ENCODE data around the gene ASF1B. TPM values are rescaled to one million over a fixed set of nuclear protein-coding genes. Genes with fewer than 3 reads are reported as not detected.

ASF1B gene
- total and polyA plus RNA-seq, 4 donors: 2.7 to 11.5 (median 8.6) TPM

DNA sequence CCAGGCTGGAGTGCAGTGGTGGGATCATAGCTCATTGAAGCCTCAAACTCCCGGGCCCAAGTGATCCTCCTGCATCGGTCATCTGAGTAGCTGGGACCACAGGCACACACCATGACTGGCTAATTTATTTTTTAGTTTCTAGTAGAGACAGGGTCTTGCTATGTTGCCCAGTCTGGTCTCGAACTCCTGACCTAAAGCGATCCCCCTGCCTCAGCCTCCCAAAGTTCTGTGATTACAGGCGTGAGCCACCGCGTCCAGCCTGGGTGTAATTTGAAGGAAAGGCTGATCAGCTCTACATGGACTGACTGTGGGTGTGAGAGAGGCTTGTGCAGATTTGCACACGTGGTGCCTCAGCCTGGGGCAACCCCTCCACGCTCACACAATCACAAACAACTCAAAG is 38.5 kb upstream of the ASF1B start:
- Histone ChIP-seq H3K27me3 (ENCODE audit: control insufficient read depth, insufficient read depth, low read length) (no peaks in the 10 kb centered on the region), H3K27ac (ENCODE audit: low read depth, low read length) (no peak overlapping the region), H3K9me3 (ENCODE audit: control insufficient read depth, insufficient read depth, low read length) (no peaks in the 10 kb centered on the region), H3K4me1 (ENCODE audit: control insufficient read depth, insufficient read depth, low read length) (peaks cover 4% of the 10 kb centered on the region), H3K4me3 (ENCODE audit: low read depth, low read length) (no peak overlapping the region), H3K36me3 (ENCODE audit: control insufficient read depth, insufficient read depth, low read length) (peaks cover 85% of the 10 kb centered on the region)
- no peak for DNase-seq (ENCODE audit: low read depth in 4 of 6, low spot score in 6 of 6)
- 100% methylated on average over 1 of the region's 9 CpGs for WGBS (ENCODE audit: insufficient coverage)

DNA sequence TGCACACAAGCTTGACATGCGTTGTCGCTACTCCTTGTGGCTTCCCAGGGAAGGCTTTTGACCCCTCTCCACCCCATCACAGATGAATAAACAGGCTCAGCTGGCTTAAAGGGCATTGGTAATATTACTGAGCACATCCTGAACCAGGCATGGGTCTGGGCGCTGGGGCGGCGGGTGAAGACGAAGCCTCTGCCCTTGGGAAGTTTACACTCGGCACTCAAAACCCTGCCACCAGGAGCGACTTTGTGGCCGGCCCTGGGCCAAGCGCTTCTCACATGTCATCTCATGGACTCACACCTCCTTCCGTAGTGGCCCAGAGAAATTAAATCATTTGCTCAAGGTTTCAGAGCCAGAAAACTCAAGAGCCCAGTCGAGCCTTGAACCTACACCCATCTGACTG is 32.6 kb upstream of the ASF1B start:
- WGBS (ENCODE audit: insufficient coverage): 92% methylated on average over 12 of the region's 12 CpGs
- Histone ChIP-seq H3K4me1 (ENCODE audit: control insufficient read depth, insufficient read depth, low read length) (peaks cover 26% of the 10 kb centered on the region), H3K36me3 (ENCODE audit: control insufficient read depth, insufficient read depth, low read length) (peaks cover 95% of the 10 kb centered on the region), H3K27me3 (ENCODE audit: control insufficient read depth, insufficient read depth, low read length) (no peaks in the 10 kb centered on the region), H3K4me3 (ENCODE audit: low read depth, low read length) (no peak overlapping the region), H3K27ac (ENCODE audit: low read depth, low read length) (no peak overlapping the region), H3K9me3 (ENCODE audit: control insufficient read depth, insufficient read depth, low read length) (no peaks in the 10 kb centered on the region)
- DNase-seq (ENCODE audit: low read depth in 4 of 6, low spot score in 6 of 6): no peak

DNA sequence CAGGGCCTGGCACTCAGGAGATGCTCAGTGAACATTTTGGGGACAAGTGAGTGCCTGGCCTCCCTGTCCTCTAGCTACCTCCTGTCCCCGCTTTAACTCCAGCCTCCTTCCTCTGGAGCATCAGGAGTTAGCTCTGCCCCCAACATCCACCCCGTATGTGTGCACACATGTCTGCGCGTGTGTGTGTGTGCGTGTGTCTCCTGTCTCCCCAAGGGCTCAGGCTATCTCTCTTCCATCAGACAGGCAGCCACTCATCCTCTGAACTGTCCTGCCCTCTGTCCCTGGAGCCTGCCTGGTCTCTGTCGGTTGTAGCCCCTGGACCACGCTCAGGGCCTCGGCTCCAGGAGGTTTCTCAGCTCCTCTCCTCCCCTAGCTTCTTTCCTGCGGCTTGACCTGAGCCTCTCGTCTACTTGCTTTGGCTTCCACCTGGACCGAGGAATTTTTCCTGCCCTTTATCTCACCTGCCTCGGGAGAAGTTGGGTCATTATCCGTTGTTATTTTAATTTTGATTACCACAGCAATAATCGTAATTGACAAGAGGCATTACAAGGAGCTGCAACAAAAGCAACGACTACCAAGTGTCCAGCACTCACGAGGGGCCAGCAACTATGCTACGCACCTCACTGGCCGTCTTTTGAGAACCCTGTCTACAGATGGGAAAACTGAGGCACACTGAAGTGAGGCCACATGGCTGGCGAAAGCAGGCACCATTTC is 32.0 kb upstream of the ASF1B start:
- DNase-seq (ENCODE audit: low read depth in 4 of 6, low spot score in 6 of 6): no peak
- 85% methylated on average over 17 of the region's 19 CpGs for WGBS (ENCODE audit: insufficient coverage)
- H3K9me3 ChIP-seq (ENCODE audit: control insufficient read depth, insufficient read depth, low read length): no peaks in the 10 kb centered on the region
- peaks cover 94% of the 10 kb centered on the region for H3K36me3 ChIP-seq (ENCODE audit: control insufficient read depth, insufficient read depth, low read length)
- H3K27ac ChIP-seq (ENCODE audit: low read depth, low read length): no peak overlapping the region
- no peaks in the 10 kb centered on the region for H3K27me3 ChIP-seq (ENCODE audit: control insufficient read depth, insufficient read depth, low read length)
- H3K4me1 ChIP-seq (ENCODE audit: control insufficient read depth, insufficient read depth, low read length): peaks cover 27% of the 10 kb centered on the region
- H3K4me3 ChIP-seq (ENCODE audit: low read depth, low read length): no peak overlapping the region

DNA sequence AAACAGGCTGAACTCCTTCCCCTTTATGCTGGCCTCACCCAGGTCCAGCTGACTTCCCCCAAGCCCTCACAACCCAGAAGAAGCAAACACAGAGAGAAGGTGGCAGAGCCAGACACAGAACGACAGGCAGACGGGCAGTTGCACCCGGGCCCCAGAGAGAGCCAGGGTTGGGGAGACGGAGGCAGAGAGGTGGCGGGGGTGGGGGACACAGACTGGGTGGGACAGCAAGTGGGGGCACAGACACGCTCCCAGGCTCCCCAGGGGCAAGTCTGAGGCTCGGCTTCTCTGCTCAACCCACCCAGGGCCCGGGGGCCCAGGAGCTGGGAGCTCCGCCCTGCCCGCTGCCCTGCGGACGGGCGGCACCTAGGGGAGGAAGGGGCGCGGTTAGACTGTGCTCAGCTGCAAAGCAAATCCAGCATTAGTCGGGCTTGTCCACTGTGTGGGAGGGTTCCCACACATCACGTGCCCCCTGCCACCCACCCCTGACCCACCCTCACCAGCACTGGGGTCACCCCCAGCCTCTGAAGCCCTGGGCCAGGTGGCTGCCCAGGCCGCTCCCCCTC is 31.3 kb upstream of the ASF1B start:
- Histone ChIP-seq H3K36me3 (ENCODE audit: control insufficient read depth, insufficient read depth, low read length) (peaks cover 97% of the 10 kb centered on the region), H3K27me3 (ENCODE audit: control insufficient read depth, insufficient read depth, low read length) (no peaks in the 10 kb centered on the region), H3K9me3 (ENCODE audit: control insufficient read depth, insufficient read depth, low read length) (no peaks in the 10 kb centered on the region), H3K27ac (ENCODE audit: low read depth, low read length) (no peak overlapping the region), H3K4me3 (ENCODE audit: low read depth, low read length) (no peak overlapping the region), H3K4me1 (ENCODE audit: control insufficient read depth, insufficient read depth, low read length) (peaks cover 27% of the 10 kb centered on the region)
- 51% methylated on average over 11 of the region's 18 CpGs for WGBS (ENCODE audit: insufficient coverage)
- DNase-seq (ENCODE audit: low read depth in 4 of 6, low spot score in 6 of 6): no peak

DNA sequence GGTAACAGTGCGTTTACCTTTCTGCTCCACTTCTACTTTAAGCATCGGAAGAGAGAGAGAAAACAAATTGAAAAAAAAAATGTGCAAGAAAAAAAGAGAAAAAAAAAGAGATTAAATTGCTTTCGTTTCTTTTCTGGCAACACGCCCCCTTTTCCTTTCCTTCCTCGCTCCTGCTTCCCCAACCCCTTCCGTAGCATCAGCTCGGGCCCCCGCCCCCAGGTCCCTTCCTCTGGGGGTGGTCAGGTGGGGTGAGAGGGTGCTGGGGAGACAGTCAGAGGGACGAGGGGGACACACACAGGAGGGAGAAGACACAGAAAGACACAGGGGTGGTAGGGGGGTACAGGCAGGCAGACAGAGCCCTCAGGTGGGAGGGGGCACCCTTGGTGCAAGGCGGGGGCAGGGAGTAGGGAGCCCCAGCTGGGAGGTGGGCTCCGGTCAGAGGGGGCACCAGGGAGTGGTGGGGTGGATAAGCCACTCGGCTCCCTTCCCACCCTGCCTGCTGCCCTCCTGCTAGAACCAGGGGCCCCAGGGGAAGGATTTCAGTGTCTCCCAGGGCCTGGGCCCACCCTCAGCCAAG is 30.7 kb upstream of the ASF1B start:
- Histone ChIP-seq H3K4me1 (ENCODE audit: control insufficient read depth, insufficient read depth, low read length) (peaks cover 27% of the 10 kb centered on the region), H3K27me3 (ENCODE audit: control insufficient read depth, insufficient read depth, low read length) (no peaks in the 10 kb centered on the region), H3K4me3 (ENCODE audit: low read depth, low read length) (no peak overlapping the region), H3K9me3 (ENCODE audit: control insufficient read depth, insufficient read depth, low read length) (no peaks in the 10 kb centered on the region), H3K27ac (ENCODE audit: low read depth, low read length) (no peak overlapping the region), H3K36me3 (ENCODE audit: control insufficient read depth, insufficient read depth, low read length) (peaks cover 97% of the 10 kb centered on the region)
- no peak for DNase-seq (ENCODE audit: low read depth in 4 of 6, low spot score in 6 of 6)
- 100% methylated on average over 1 of the region's 12 CpGs for WGBS (ENCODE audit: insufficient coverage)

DNA sequence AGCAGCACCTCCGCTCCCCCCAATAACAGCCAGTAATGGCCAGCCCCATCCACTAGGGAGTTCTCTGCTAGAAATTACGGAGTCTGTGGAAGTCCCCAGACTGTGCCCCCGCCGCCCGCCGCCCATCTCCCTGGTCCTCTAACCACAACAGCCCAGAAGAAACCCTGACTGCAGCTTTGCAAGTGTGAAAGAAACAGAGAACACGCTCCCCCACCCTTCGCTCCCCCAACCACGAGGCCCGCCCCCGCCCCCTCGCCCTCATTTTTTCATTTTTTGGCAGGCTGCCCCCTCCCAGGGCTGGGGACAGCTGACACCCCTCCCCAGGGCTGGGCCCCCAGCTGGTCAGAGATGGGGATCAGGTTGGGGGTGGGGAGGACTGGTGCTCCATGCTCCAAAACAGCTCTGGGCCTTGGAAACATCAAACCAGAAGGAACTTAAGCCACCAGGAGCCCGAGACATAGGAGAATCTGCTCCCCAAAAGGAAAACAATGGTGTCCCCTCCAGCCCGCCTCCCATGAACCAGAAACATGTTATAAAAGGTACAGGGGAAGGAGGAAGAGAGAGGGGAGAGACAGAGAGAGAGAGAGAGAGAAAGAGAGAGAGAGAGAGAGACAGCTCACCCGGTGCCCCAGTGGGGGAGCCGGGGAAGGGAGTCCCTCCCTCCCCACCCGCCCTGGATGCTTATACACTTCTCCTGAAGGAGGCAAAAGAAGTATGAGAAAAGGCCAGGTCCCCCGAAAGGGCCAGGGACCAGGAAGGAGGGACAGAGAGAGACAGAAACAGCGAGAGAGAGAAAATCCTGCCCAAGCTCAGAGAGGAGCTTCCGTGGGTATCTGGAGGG is 29.8 kb upstream of the ASF1B start:
- Histone ChIP-seq H3K36me3 (ENCODE audit: control insufficient read depth, insufficient read depth, low read length) (peaks cover 97% of the 10 kb centered on the region), H3K4me3 (ENCODE audit: low read depth, low read length) (no peak overlapping the region), H3K9me3 (ENCODE audit: control insufficient read depth, insufficient read depth, low read length) (no peaks in the 10 kb centered on the region), H3K27ac (ENCODE audit: low read depth, low read length) (peak overlapping the region; percentile 33), H3K27me3 (ENCODE audit: control insufficient read depth, insufficient read depth, low read length) (no peaks in the 10 kb centered on the region), H3K4me1 (ENCODE audit: control insufficient read depth, insufficient read depth, low read length) (peaks cover 27% of the 10 kb centered on the region)
- DNase-seq (ENCODE audit: low read depth in 4 of 6, low spot score in 6 of 6): peak in 1 of 6 donors; percentile 42
- 69% methylated on average over 8 of the region's 20 CpGs for WGBS (ENCODE audit: insufficient coverage)

DNA sequence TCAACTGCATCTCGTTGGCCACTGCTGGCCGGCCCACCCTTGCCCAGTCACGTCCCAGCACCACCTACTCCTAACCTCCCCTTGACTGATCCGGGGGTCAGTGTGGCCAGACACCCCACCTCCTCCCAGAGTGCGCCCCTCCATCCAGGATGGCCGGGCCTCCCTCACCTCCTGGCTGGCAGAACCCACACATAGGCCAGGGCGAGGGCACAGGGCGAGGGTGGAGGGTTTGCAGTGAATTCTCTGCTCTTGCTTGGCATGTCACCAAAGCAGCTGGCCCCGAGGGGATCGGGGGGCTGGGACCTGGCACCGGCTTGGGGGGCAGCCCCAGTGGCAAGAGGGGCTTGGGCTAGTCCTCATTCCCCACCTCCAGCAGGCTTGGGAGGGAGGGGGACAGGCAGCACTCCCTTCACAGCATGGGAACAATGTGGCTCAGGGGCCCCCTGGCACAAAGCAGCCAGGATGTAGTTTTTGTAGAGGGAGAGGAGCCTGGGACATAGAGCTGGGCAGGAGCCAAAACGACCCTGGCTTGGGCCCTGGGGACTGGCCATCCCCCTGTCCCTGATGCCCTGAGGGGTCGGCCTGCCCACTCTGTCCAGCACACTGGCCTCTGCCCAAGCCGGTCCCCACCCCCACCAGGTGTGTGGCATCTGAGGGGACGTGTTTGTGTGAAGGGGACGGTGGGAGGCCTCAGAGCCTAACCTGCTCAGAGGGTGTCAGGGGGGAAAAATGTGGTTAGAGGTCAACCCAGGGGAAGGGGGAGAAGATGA is 28.5 kb upstream of the ASF1B start:
- peaks cover 27% of the 10 kb centered on the region for H3K4me1 ChIP-seq (ENCODE audit: control insufficient read depth, insufficient read depth, low read length)
- no peaks in the 10 kb centered on the region for H3K9me3 ChIP-seq (ENCODE audit: control insufficient read depth, insufficient read depth, low read length)
- 65% methylated on average over 10 of the region's 16 CpGs for WGBS (ENCODE audit: insufficient coverage)
- DNase-seq (ENCODE audit: low read depth in 4 of 6, low spot score in 6 of 6): no peak
- no peak overlapping the region for H3K4me3 ChIP-seq (ENCODE audit: low read depth, low read length)
- H3K36me3 ChIP-seq (ENCODE audit: control insufficient read depth, insufficient read depth, low read length): peaks cover 98% of the 10 kb centered on the region
- H3K27ac ChIP-seq (ENCODE audit: low read depth, low read length): no peak overlapping the region
- no peaks in the 10 kb centered on the region for H3K27me3 ChIP-seq (ENCODE audit: control insufficient read depth, insufficient read depth, low read length)

DNA sequence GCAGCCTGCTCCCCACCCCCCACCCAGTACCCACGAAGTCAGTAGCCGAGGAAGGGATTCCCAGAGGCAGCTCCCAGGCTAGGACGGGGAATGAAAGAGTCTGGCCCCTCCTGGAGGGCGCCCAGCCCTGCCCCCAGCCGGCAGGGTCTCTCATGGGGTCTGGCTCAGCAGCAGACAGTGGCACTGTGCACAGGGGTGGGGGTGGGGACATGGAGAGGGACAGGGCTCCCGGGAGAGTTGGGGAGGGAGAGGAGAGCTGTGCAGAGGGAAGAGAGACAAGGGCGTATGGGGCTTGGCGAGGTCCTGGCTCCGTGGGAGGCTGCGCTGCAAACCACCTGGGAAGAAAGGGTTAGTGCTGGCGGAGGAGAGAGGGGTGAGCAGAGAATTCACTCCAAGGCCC is 27.7 kb upstream of the ASF1B start:
- no peak for DNase-seq (ENCODE audit: low read depth in 4 of 6, low spot score in 6 of 6)
- H3K4me1 ChIP-seq (ENCODE audit: control insufficient read depth, insufficient read depth, low read length): peaks cover 27% of the 10 kb centered on the region
- H3K4me3 ChIP-seq (ENCODE audit: low read depth, low read length): no peak overlapping the region
- H3K27ac ChIP-seq (ENCODE audit: low read depth, low read length): no peak overlapping the region
- 40% methylated on average over 10 of the region's 11 CpGs for WGBS (ENCODE audit: insufficient coverage)
- no peaks in the 10 kb centered on the region for H3K27me3 ChIP-seq (ENCODE audit: control insufficient read depth, insufficient read depth, low read length)
- H3K36me3 ChIP-seq (ENCODE audit: control insufficient read depth, insufficient read depth, low read length): peaks cover 98% of the 10 kb centered on the region
- no peaks in the 10 kb centered on the region for H3K9me3 ChIP-seq (ENCODE audit: control insufficient read depth, insufficient read depth, low read length)

DNA sequence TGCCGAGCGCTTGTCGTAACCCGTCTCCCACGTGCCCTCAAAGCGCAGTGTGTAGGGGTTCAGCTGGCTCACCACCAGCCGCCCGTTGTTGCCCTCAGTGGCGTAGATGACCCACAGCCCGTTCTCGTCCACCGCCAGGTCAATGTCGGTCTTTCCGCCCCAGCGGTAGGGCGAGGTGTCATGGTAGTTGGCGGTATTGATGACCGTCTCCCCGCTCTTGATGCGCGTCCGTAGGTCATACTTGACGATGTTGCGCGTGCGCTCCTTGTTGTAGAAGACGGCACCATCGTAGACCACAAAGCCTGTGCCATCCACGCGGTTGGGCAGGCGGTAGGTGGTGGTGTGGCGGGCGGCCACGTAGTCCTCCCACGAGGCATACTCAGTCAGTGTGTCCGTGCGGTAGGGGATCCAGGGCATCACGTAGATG is 26.5 kb upstream of the ASF1B start:
- H3K4me3 ChIP-seq (ENCODE audit: low read depth, low read length): no peak overlapping the region
- H3K27ac ChIP-seq (ENCODE audit: low read depth, low read length): no peak overlapping the region
- no peak for DNase-seq (ENCODE audit: low read depth in 4 of 6, low spot score in 6 of 6)
- no peaks in the 10 kb centered on the region for H3K27me3 ChIP-seq (ENCODE audit: control insufficient read depth, insufficient read depth, low read length)
- H3K4me1 ChIP-seq (ENCODE audit: control insufficient read depth, insufficient read depth, low read length): peaks cover 24% of the 10 kb centered on the region
- 97% methylated on average over 38 of the region's 38 CpGs for WGBS (ENCODE audit: insufficient coverage)
- no peaks in the 10 kb centered on the region for H3K9me3 ChIP-seq (ENCODE audit: control insufficient read depth, insufficient read depth, low read length)
- peaks cover 98% of the 10 kb centered on the region for H3K36me3 ChIP-seq (ENCODE audit: control insufficient read depth, insufficient read depth, low read length)

All from spinal cord (tissue), 10 donors.